ENCODE data around the gene NES. TPM values are rescaled to one million over a fixed set of nuclear protein-coding genes. Genes with fewer than 3 reads are reported as not detected.

Gene NES
- total RNA-seq, 1 experiment from 2014 or later: 6.8 TPM

DNA sequence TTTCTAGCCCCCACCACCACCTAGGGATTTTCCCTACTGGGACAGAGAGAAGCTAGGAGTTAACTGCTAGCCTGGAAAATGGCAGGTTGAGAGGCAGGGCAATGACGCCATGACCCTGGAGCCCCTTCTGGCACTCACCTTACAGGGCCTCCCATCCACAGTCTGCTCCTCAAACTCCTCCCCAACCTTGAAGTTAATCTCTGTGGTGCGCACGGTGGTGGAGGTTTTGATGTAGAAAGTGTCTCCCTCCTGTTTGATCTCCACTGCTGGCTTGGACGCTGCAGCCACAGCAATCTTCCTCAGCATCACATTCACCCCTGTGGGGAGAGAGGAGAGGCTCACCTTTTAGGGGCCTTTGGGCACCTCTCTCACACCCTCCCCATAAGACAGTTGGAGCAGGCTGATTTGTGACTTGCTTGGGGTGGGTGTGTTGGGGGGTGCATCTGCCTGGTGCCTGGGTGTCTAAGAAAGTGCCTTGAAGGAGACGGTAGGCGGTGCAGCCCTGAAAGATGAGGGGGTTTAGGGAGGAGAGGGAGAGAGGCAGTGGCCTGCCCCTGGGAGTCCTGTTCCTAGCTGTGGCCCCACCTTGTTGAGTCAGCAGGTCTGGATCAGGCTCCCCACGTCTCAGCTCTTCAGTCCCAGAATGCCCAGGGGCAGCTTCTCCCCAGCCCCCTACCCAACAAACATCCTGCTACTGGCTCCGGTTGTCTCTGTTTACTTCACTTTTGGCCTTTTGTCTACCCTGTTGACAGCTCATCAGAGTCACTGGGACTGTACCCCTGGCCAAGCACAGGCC lies 23.7 kb upstream of the NES start:
- Histone ChIP-seq H3K27me3 (ENCODE audit: insufficient read depth, low read depth) (no peaks in the 10 kb centered on the region), H3K9me2 (ENCODE audit: insufficient read depth) (no peaks in the 10 kb centered on the region), H3K4me1 (replicated peaks; ENCODE audit: insufficient read depth) (peaks cover 25% of the 10 kb centered on the region), H3K27ac (no peak overlapping the region), H3K4me2 (no peak overlapping the region; the same call in 1 of the 2 replicates), H3K9me3 (ENCODE audit: insufficient read depth, low read depth) (no peaks in the 10 kb centered on the region), H3K79me2 (ENCODE audit: low read depth) (peaks cover 30% of the 10 kb centered on the region), H4K20me1 (ENCODE audit: insufficient read depth) (no peaks in the 10 kb centered on the region), H3K4me3 (no peak overlapping the region), H3F3A (ENCODE audit: insufficient read depth, low read depth) (peaks cover 12% of the 10 kb centered on the region), H3K36me3 (ENCODE audit: low read depth) (no peaks in the 10 kb centered on the region; the same call in 1 of the 2 replicates), H2AFZ (no peak overlapping the region)
- TF ChIP-seq EZH2 (IDR thresholded peaks at IDR 0.05; ENCODE audit: low read depth): no peak
- TF ChIP-seq, protein P1, sequence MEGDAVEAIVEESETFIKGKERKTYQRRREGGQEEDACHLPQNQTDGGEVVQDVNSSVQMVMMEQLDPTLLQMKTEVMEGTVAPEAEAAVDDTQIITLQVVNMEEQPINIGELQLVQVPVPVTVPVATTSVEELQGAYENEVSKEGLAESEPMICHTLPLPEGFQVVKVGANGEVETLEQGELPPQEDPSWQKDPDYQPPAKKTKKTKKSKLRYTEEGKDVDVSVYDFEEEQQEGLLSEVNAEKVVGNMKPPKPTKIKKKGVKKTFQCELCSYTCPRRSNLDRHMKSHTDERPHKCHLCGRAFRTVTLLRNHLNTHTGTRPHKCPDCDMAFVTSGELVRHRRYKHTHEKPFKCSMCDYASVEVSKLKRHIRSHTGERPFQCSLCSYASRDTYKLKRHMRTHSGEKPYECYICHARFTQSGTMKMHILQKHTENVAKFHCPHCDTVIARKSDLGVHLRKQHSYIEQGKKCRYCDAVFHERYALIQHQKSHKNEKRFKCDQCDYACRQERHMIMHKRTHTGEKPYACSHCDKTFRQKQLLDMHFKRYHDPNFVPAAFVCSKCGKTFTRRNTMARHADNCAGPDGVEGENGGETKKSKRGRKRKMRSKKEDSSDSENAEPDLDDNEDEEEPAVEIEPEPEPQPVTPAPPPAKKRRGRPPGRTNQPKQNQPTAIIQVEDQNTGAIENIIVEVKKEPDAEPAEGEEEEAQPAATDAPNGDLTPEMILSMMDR (conservative IDR thresholded peaks at IDR 0.05): no peak
- BruUV-seq (replicated peaks): no TSS peak
- intact Hi-C loops (cut with micrococcal nuclease; ENCODE audit: unreplicated experiment): no loop called here
- no peak for DNase-seq
- ChIA-PET POLR2A (ENCODE audit: unreplicated experiment) (interaction anchor here (0.6 to 0.7 kb wide), 3 partner anchors 19 to 114 kb away, joined by 3 to 4 read pairs (median 4); partner anchors contain the start of gene PRCC), CTCF (interaction anchor here (0.6 to 8.4 kb wide), 2 partner anchors 11 to 159 kb away, joined by 3 to 109 read pairs; no protein-coding TSS in a partner anchor)

DNA sequence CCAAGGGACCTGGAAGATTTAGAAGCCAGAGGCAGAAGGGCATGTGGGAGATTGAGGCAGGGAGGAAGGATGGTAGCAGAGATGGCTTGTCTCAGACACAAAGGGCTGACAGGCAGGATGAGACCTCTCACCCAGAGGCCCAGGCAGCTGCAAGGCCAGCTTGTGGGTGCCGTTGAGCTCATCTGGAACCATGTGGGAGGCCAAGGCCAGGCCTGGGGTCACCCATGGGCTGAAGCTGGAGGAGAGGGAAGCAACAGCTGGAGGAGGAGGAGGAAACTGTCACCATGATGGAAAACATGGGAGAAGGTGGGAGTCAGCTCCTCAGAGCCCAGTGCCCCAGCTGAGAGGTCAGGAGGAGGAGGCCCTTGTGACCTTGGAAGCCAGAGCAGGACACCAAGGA lies 21.8 kb upstream of the NES start:
- no peak for DNase-seq
- Histone ChIP-seq H3K79me2 (ENCODE audit: low read depth) (peaks cover 22% of the 10 kb centered on the region), H3K4me3 (no peak overlapping the region), H3K9me3 (ENCODE audit: insufficient read depth, low read depth) (no peaks in the 10 kb centered on the region), H3K36me3 (ENCODE audit: low read depth) (no peaks in the 10 kb centered on the region; the same call in 1 of the 2 replicates), H3K27ac (no peak overlapping the region), H3F3A (ENCODE audit: insufficient read depth, low read depth) (peaks cover 19% of the 10 kb centered on the region), H3K4me1 (replicated peaks; ENCODE audit: insufficient read depth) (peaks cover 20% of the 10 kb centered on the region), H3K9me2 (ENCODE audit: insufficient read depth) (no peaks in the 10 kb centered on the region), H2AFZ (no peak overlapping the region), H3K4me2 (no peak overlapping the region), H3K27me3 (ENCODE audit: insufficient read depth, low read depth) (no peaks in the 10 kb centered on the region), H4K20me1 (ENCODE audit: insufficient read depth) (no peaks in the 10 kb centered on the region)
- no peak for TF ChIP-seq EZH2 (IDR thresholded peaks at IDR 0.05; ENCODE audit: low read depth)
- TF ChIP-seq, protein P1 (conservative IDR thresholded peaks at IDR 0.05): no peak
- POLR2A ChIA-PET (ENCODE audit: unreplicated experiment): no interaction called here
- CTCF ChIA-PET: no interaction called here
- no TSS peak for BruUV-seq (replicated peaks)
- intact Hi-C loops (cut with micrococcal nuclease; ENCODE audit: unreplicated experiment): loop anchor here (10.0 kb wide), 1 partner anchor 436 kb away; the partner anchor contains the start of gene ETV3

DNA sequence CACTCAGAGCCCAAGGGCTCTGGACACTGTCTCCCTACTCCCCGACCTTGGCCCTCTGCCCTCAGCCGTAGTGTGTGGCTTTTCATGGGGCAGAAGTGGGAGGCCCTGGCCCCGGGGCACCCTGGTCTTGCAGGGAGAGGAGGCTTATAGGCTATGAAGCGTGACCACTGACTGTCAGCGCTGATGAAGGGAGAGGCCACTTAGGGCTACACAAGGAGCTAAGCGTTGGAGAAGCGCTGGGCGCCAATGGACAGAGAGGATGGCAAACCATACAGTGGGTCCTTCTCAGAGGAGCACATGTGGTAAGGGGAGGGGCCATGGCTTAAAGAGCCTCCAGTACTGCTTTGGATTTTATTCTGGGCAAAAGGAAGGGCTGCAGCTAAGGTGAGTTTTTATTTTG lies 20.3 kb upstream of the NES start:
- POLR2A ChIA-PET (ENCODE audit: unreplicated experiment): no interaction called here
- Histone ChIP-seq H3K4me1 (replicated peaks; ENCODE audit: insufficient read depth) (peaks cover 21% of the 10 kb centered on the region), H3K36me3 (ENCODE audit: low read depth) (no peaks in the 10 kb centered on the region; the same call in 1 of the 2 replicates), H3K4me3 (no peak overlapping the region), H3K9me2 (ENCODE audit: insufficient read depth) (no peaks in the 10 kb centered on the region), H3K9me3 (ENCODE audit: insufficient read depth, low read depth) (no peaks in the 10 kb centered on the region), H3F3A (ENCODE audit: insufficient read depth, low read depth) (peaks cover 32% of the 10 kb centered on the region), H2AFZ (no peak overlapping the region), H3K27me3 (ENCODE audit: insufficient read depth, low read depth) (no peaks in the 10 kb centered on the region), H4K20me1 (ENCODE audit: insufficient read depth) (no peaks in the 10 kb centered on the region), H3K27ac (no peak overlapping the region), H3K79me2 (ENCODE audit: low read depth) (peaks cover 8% of the 10 kb centered on the region; the same call in 1 of the 2 replicates), H3K4me2 (no peak overlapping the region)
- CTCF ChIA-PET: no interaction called here
- intact Hi-C loops (cut with micrococcal nuclease; ENCODE audit: unreplicated experiment): loop anchor here (10.0 kb wide), 1 partner anchor 437 kb away; the partner anchor contains the start of gene ETV3
- no peak for TF ChIP-seq EZH2 (IDR thresholded peaks at IDR 0.05; ENCODE audit: low read depth)
- TF ChIP-seq, protein P1 (conservative IDR thresholded peaks at IDR 0.05): no peak
- no TSS peak for BruUV-seq (replicated peaks)
- DNase-seq: no peak

All from PC-9 (cell line).